ENCODE data around the gene CCR2. TPM values are rescaled to one million over a fixed set of nuclear protein-coding genes. Genes with fewer than 3 reads are reported as not detected.

Gene CCR2
- total RNA-seq, result not detected in 2 replicates

GRCh38 chr3:46353647-46354410 lies at the start of gene CCR2:
Gene CCR2, plus strand, starts transcription at chr3:46354111. Its CDS starts 3,417 bp downstream, at chr3:46357528.

GRCh38 chr3:46370839-46371518 lies 17.1 kb downstream of the CCR2 start, which contains the start of gene CCR5:
Gene CCR5, plus strand, starts transcription at chr3:46370946. Its CDS starts 1,957 bp downstream, at chr3:46372903.

GRCh38 chr3:46406788-46407611 lies 53.1 kb downstream of the CCR2 start, which contains the start of the genes CCR5AS and CCRL2:
Gene CCR5AS, minus strand, starts transcription at chr3:46407066.
Gene CCRL2, plus strand, starts transcription at chr3:46407259. Its CDS starts 821 bp downstream, at chr3:46408080.

Other genes starting within 250 kb of the CCR2 start
- gene CCR1, start 145.8 kb upstream of the CCR2 start, total RNA-seq, result not detected in 2 replicates
- gene CCR3, start 111.7 kb upstream of the CCR2 start, total RNA-seq, result not detected in 2 replicates
- not detected in 2 replicates for gene CCR5, start 16.8 kb downstream of the CCR2 start, total RNA-seq
- not detected in 2 replicates for gene CCRL2, start 53.1 kb downstream of the CCR2 start, total RNA-seq
- not detected in 2 replicates for gene LTF, start 110.8 kb downstream of the CCR2 start, total RNA-seq
- not detected in 2 replicates for gene RTP3, start 143.9 kb downstream of the CCR2 start, total RNA-seq
- under 0.01 and 0.08 TPM in 2 replicates for gene LRRC2, start 212.2 kb downstream of the CCR2 start, total RNA-seq